Stimulated activated CD4-positive, alpha-beta T cell treated with anti-CD3 and anti-CD28 coated beads, Interleukin-4, amount 100 ng/mL, for 1 hour (primary cell): Measurements from ENCODE around the gene SDC1.

Source experiments
- DNase-seq: peaks from one replicate; pipeline ENCODE4 v3.0.0-alpha.2; 2020

SDC1 gene

DNA sequence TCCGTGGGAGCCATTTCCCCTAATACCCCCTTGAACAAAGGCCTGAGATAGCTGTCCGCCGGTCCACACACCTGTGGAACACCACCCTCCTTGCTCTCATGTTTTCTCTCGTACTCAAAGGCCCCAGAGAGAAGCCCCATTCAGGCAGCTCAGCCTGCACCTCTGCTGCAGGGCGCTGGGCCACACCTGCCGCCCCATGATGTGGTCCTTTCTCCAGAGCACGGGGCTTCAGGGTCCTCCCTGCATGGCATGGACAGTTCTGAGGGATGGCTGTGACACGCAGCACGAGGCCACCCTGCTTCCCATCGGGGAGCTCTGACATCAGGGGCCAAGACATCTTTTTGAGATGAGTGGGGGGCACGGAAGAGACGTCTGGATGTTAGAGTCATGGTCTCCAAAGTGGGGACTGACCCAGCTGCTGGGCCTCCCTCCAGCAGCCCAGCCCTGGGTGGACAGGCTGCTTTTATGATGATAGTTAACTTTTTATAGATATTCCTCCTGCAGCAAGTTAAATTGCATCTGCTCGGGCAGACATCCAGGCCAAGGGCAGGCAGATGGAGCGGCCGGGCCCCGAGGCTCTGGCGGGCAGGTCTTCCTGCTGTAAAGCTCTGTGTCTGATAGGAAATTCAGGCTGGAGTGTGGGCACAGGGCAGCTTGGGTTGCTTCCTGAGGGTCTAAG, 56.7 kb downstream of the SDC1 start:
- no peak for DNase-seq

DNA sequence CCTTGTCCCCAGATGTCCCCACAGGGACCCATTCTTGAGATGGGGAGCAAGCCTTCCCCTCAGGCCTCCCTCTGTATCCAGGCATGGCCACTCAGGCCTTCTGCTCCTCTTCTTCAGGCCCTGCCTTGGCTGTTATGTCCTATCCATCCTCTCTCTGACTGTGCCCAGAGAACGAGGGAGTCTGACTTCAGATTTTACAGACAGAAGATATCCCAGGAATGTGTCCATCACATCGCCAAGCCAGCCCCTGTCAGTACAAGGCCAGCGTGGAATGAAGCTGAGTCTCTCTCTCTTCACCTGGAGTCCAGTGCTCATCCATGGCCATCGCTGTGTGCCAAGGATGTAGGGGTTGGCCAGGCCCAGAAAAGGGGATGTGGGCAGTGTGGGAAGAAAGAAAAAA, 57.6 kb downstream of the SDC1 start:
- DNase-seq, result no peak

DNA sequence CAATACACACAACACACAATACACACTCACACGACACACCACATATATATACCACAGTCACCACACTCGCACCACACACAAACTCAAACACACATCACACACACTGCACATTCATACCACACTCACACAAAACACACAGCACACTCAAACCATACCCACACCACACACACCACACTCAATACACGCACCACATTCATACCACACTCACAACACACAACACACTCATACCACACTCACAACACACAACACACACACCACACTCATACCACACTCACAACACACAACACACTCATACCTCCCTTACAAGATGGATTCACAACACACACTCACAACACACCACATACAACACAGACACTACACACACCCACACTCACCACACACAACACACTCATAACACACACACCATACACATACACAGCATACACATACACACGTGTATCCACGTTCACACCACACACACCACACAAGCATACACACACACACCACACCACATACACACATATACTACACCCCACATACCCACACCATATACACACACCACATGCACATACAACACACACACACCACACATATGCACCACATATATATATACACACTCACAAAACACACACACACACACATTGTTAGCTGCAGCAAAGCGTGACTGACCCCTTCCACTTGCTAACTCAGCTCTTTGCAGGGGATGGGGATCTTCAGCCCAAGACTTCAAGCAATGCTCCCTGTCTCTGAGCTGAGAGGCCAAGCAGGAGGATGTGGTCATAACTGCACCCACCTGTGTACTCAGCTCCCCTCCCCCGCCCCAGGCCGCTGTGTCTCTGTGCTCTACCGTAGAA, 59.0 kb downstream of the SDC1 start:
- no peak for DNase-seq

DNA sequence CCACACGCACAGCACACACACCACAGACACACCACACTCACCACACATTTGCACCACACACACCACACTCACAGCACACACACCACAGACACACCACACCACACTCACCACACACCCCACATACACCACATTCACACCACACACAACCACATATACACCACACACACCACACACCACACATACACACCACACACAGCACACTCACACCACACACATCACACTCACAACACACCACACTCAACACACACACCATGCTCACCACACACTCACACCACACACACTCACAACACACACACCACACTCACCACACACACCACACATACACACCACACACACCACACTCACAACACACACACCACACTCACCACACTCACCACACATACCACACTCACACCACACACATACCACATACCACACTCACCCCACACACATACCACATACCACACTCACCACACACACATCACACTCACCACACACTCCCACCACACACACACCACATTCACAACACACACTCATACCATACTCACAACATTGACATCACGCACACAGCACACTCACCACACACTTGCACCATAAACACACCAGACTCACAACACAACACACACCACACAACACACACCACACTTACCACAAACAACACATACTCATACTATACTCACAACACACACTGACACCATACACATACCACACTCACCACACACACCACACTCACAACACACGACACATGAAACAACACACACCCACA, 60.0 kb downstream of the SDC1 start:
- DNase-seq, result no peak

DNA sequence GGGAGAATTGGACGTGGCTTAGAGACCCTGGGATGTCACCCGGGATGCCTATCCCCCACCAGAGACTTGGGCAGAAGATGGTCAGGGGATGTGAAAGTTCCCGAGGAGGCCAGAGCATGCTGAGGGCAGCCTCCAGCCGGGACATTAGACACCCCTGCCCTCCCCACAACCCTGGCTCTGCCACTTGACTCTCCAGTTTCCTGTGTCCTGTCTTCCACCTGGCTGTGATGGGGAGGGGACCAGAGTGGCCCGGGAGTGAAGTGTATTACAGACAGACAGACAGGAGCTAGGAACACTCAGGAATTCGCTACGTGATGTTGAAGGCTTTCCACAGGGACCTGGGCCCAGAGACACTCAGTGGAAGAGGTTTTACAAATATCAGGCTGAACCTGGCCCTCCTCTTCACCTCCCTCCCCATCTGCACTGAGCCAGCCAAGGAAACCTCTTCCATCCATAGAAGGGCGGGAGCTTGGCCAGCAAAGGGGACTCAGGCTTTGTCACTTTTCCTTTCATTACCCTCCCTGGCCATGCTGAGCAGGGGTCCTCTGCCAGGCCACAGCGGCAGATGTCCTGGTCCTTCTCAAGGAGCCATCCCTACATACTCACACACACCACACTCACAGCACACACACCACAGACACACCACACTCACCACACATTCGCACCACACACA, 60.7 kb downstream of the SDC1 start:
- DNase-seq, result no peak

DNA sequence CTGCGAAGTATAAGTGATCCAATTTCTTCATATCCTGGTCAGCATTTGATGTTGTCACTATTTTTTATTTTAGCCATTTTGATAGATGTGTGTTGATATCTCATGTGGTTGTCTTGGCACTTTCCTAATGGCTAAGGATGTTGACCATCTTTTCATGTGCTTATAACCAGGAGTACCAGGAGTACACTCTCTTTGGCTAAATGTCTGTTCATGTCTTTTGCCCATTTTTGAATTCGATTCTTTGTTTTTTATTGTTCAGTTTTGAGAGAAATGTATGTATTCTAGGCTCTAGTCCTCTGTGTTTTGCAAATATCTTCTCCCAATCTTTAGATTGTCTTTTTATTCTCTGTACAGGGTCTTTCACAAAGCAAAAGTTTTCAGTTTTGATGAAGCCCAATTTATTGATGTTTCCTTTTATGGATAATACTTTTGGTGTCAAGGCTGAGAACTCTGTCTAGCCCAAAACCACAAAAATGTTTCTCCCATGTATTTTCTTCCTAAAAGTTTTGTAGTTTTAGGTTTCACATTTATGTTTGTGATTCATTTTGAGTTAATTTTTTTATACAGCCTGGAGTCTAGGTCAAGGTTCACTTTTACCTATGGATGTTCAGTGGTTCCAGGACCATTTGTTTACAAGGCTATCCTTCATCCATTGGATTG, 65.4 kb downstream of the SDC1 start:
- no peak for DNase-seq

DNA sequence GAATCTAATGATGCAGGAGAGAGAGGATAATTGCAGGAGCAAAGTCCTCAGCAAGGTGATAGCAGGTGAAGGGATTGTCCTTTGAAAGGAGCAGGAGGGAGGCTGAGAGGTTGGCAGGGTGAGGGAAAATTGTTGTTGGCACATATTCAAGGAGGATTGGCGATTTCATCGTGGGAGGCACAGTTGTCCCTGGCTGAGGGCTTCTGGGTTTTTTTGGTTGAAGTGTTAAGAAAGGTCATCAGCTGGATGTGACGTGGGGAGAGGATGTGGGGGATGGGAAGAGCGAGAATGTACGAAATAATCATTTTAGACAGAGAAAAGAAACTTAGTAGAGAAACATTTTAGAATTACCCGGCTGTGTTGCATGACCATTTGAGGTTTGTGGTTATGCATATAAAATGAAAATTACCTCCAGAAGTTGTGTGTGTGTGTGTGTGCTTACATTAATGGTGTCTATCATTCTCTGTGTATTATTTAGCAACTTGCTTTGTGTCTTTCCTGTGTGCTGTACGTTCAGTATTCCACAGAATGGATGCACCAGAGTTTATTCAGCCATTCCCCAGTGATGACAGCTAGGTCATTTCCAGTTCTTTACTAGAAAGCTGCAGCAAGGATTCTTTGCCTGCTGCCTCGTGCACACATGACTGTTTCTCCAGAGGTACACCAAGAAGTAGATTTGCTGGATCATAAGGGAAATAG, 67.6 kb downstream of the SDC1 start:
- no peak for DNase-seq

DNA sequence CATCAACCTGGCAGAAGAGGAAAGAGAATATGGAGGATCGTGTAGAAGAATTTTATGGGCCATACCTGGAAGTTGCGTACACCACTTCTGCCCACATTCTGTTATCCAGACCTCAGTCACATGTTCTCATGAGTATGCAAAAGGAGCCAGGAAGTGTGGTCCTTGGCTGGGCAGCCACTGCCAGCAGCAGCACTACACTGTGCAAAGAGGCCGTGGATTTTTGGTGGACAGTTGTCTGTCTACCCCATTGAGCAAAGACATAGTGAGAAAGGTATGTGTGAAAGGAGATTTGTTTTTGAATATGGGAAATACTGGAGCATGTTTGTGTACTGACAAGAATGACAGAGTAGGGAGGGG, 68.1 kb downstream of the SDC1 start:
- no peak for DNase-seq

DNA sequence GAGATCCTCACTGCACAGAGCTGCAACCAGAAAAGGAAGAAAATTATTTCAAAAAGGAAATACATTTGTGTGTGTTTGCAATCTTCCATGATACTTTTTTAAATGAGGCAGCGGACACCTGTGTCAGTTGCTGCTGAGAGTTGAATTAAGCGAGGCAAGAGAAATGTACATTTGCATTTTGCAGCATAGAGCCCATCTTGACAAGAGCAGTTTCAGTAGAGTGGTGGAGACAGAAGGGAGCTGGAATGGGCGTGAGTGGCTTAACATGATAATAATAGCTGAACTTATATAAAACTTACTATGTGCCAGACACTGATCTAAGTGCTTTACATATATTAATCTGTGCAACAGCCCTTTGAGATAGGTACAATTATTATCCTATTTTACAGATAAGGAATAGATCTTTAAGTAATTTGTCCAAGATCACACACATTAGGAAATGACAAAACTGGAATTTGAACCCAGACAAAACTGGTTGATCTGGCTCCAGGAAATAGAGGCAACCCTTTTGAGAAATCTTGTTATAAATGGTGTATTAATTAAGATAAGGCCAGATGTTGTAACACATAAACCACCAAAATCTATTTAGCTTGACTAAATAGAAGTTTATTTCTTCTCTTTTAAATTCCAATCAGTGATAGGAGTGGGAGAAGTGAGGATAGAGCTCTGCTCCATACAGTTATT, 68.7 kb downstream of the SDC1 start:
- no peak for DNase-seq

DNA sequence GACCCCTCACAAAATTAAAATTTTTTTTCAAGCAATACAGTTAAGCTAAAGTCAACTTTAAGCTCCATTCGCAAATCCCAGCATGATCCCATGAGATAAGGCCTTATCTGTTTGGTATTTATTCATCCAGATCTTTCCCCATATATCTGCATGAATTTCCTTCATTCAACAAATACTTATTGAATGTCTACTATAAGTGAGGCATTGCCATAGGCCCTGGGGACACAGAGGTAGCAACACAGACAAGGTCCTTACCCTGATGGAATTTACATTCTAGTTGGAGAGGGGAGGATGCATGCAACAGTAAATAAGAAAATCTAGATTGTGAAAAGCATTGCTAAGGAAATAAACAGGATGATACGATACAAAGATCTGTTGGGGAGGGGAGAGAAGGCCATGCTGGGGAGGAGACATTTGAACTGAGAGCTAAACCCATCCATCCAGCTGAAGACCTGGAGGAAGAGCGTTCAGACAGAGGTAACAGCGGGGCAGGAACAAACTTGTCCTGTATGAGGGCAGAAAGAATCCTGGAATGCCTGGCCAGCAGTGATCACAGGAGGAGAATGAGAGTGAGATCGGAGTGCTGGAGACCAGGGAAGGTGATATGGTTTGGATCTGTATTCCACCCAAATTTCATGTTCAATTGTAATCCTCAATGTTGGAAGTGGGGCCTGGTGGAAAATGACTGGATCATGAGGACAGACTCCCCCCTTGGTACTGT, 71.6 kb downstream of the SDC1 start:
- no peak for DNase-seq

DNA sequence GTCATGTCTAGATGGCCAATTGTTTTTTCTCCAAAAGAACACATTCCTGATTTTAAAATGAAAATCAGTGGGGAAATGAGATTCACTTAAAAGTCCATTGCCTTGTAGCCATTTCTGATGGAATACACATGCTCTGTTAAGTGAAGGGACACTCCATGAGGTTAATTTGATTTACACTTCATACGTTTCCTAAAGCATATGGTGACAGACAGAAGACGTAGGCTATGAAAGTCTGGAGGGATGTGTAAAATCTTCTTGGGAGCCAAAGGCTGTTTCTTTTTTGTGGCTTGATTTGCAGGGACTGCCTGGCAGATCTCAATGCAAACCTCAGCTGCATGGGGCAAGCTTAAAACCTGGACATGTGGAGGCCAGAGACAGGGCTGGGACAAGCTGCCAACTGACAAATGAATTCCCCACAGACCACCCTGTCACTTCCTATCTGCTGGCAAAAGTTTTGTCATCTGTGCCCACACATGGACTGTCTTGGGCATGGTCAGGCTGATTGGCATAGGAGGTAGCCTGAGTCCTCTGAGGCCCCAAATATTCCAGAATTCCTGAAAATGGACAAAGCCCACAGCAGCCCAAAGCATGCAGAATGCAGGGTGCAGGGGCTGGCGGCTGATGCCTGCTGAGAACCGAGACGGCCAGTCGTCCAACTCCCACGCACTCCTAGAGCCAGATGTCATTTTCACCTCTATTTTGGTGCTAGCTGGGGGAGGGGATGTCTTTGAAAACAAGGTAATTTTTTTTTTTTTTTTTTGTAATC, 73.9 kb downstream of the SDC1 start:
- DNase-seq, result no peak
